ENCODE data around the gene POLR2A. TPM values are rescaled to one million over a fixed set of nuclear protein-coding genes. Genes with fewer than 3 reads are reported as not detected.
A peak's percentile ranks its signal among the peaks of the same experiment; 100 is the strongest.

Gene POLR2A
- total and polyA plus RNA-seq, 2 experiments from 2014 or later, result 46.2 to 75.7 TPM

- no peak overlapping the region for H3K27ac ChIP-seq
- H3K27me3 ChIP-seq (replicated peaks; ENCODE audit: insufficient read depth), result no peaks in the 10 kb centered on the region
- no peak overlapping the region for H3K9ac ChIP-seq
- H3F3A ChIP-seq (ENCODE audit: insufficient read depth), result peaks cover 17% of the 10 kb centered on the region; the same call in 1 of the 2 replicates
- in situ Hi-C loops (cut with MboI), result no loop called here
- no peaks in the 10 kb centered on the region for H3K9me2 ChIP-seq (ENCODE audit: insufficient read depth)
- no peaks in the 10 kb centered on the region for H3K4me1 ChIP-seq (ENCODE audit: insufficient read depth)
- 90 to 94% methylated on average over 9 of the region's 9 CpGs for WGBS, 2 experiments (ENCODE audit: low coverage in 1 of 2, low lambda C conversion rate in 2 of 2, missing lambda C conversion rate in 2 of 2)
- H3K4me2 ChIP-seq (ENCODE audit: unreplicated experiment), result no peak overlapping the region
- DNase-seq, result no peak
- no peak for TF ChIP-seq EZH2 (IDR thresholded peaks at IDR 0.05; ENCODE audit: insufficient read depth, poor library complexity, severe bottlenecking)
- no peak for TF ChIP-seq EZH2phosphoT487 (IDR thresholded peaks at IDR 0.05; ENCODE audit: insufficient read depth, low read depth)
- no peaks in the 10 kb centered on the region for H3K9me3 ChIP-seq (ENCODE audit: low read depth)
- peaks cover 28% of the 10 kb centered on the region for H3K79me2 ChIP-seq (ENCODE audit: insufficient read depth)
- H4K20me1 ChIP-seq (ENCODE audit: insufficient read depth), result no peaks in the 10 kb centered on the region
- no peak overlapping the region for H3K4me3 ChIP-seq
- no peak overlapping the region for H2AFZ ChIP-seq
- peaks cover 63% of the 10 kb centered on the region for H3K36me3 ChIP-seq (ENCODE audit: low read depth)
Observed at GRCh38 chr17:7508846-7509245, 24.7 kb downstream of the POLR2A start.

GRCh38 chr17:7509937-7510336 lies 25.8 kb downstream of the POLR2A start:
- no peak for TF ChIP-seq EZH2 (IDR thresholded peaks at IDR 0.05; ENCODE audit: insufficient read depth, poor library complexity, severe bottlenecking)
- no peak for TF ChIP-seq EZH2phosphoT487 (IDR thresholded peaks at IDR 0.05; ENCODE audit: insufficient read depth, low read depth)
- Histone ChIP-seq H3F3A (ENCODE audit: insufficient read depth) (peaks cover 25% of the 10 kb centered on the region), H3K9me2 (ENCODE audit: insufficient read depth) (no peaks in the 10 kb centered on the region), H3K36me3 (ENCODE audit: low read depth) (peaks cover 58% of the 10 kb centered on the region), H3K9ac (no peak overlapping the region), H3K79me2 (ENCODE audit: insufficient read depth) (peaks cover 20% of the 10 kb centered on the region), H3K9me3 (ENCODE audit: low read depth) (no peaks in the 10 kb centered on the region), H3K4me2 (ENCODE audit: unreplicated experiment) (no peak overlapping the region), H2AFZ (no peak overlapping the region), H3K4me1 (ENCODE audit: insufficient read depth) (no peaks in the 10 kb centered on the region), H3K27me3 (replicated peaks; ENCODE audit: insufficient read depth) (no peaks in the 10 kb centered on the region), H3K27ac (no peak overlapping the region), H4K20me1 (ENCODE audit: insufficient read depth) (no peaks in the 10 kb centered on the region), H3K4me3 (no peak overlapping the region)
- WGBS, 2 experiments (ENCODE audit: low coverage in 1 of 2, low lambda C conversion rate in 2 of 2, missing lambda C conversion rate in 2 of 2), result 77 to 85% methylated on average over 5 of the region's 5 CpGs
- DNase-seq, result no peak
- in situ Hi-C loops (cut with MboI), result no loop called here

- H3K36me3 ChIP-seq (ENCODE audit: low read depth), result peaks cover 56% of the 10 kb centered on the region
- DNase-seq, result peak; percentile 25
- no peaks in the 10 kb centered on the region for H3K9me2 ChIP-seq (ENCODE audit: insufficient read depth)
- H3K4me1 ChIP-seq (ENCODE audit: insufficient read depth), result no peaks in the 10 kb centered on the region
- H3K27me3 ChIP-seq (replicated peaks; ENCODE audit: insufficient read depth), result no peaks in the 10 kb centered on the region
- in situ Hi-C loops (cut with MboI), result no loop called here
- H3F3A ChIP-seq (ENCODE audit: insufficient read depth), result peaks cover 31% of the 10 kb centered on the region
- H3K9me3 ChIP-seq (ENCODE audit: low read depth), result no peaks in the 10 kb centered on the region
- no peak overlapping the region for H3K4me3 ChIP-seq
- no peaks in the 10 kb centered on the region for H4K20me1 ChIP-seq (ENCODE audit: insufficient read depth)
- H2AFZ ChIP-seq, result no peak overlapping the region
- no peak overlapping the region for H3K4me2 ChIP-seq (ENCODE audit: unreplicated experiment)
- no peak overlapping the region for H3K27ac ChIP-seq
- peaks cover 12% of the 10 kb centered on the region; the same call in 1 of the 2 replicates for H3K79me2 ChIP-seq (ENCODE audit: insufficient read depth)
- WGBS, 2 experiments (ENCODE audit: low coverage in 1 of 2, low lambda C conversion rate in 2 of 2, missing lambda C conversion rate in 2 of 2), result 82 to 83% methylated on average over 10 of the region's 10 CpGs
- TF ChIP-seq EZH2 (IDR thresholded peaks at IDR 0.05; ENCODE audit: insufficient read depth, poor library complexity, severe bottlenecking), result no peak
- TF ChIP-seq EZH2phosphoT487 (IDR thresholded peaks at IDR 0.05; ENCODE audit: insufficient read depth, low read depth), result no peak
- H3K9ac ChIP-seq, result no peak overlapping the region
Observed at GRCh38 chr17:7511108-7511507, 26.9 kb downstream of the POLR2A start.

- no peaks in the 10 kb centered on the region for H3K9me2 ChIP-seq (ENCODE audit: insufficient read depth)
- no peak for DNase-seq
- peaks cover 27% of the 10 kb centered on the region for H3F3A ChIP-seq (ENCODE audit: insufficient read depth)
- 0 out of 2 replicates have a peak, but pooled peaks cover 7% of the 10 kb centered on the region for H3K79me2 ChIP-seq (ENCODE audit: insufficient read depth)
- no peak overlapping the region for H3K4me2 ChIP-seq (ENCODE audit: unreplicated experiment)
- H3K4me1 ChIP-seq (ENCODE audit: insufficient read depth), result no peaks in the 10 kb centered on the region
- H3K36me3 ChIP-seq (ENCODE audit: low read depth), result peaks cover 51% of the 10 kb centered on the region; the same call in 1 of the 2 replicates
- no peak overlapping the region for H3K4me3 ChIP-seq
- no peak overlapping the region for H2AFZ ChIP-seq
- TF ChIP-seq EZH2phosphoT487 (IDR thresholded peaks at IDR 0.05; ENCODE audit: insufficient read depth, low read depth) (no peak), EZH2 (IDR thresholded peaks at IDR 0.05; ENCODE audit: insufficient read depth, poor library complexity, severe bottlenecking) (no peak)
- H3K27ac ChIP-seq, result no peak overlapping the region
- 87 to 89% methylated on average over 11 to 15 of the region's 15 CpGs for WGBS, 2 experiments (ENCODE audit: low coverage in 1 of 2, low lambda C conversion rate in 2 of 2, missing lambda C conversion rate in 2 of 2)
- no peak overlapping the region for H3K9ac ChIP-seq
- in situ Hi-C loops (cut with MboI), result no loop called here
- H4K20me1 ChIP-seq (ENCODE audit: insufficient read depth), result no peaks in the 10 kb centered on the region
- H3K9me3 ChIP-seq (ENCODE audit: low read depth), result no peaks in the 10 kb centered on the region
- H3K27me3 ChIP-seq (replicated peaks; ENCODE audit: insufficient read depth), result no peaks in the 10 kb centered on the region
Observed at GRCh38 chr17:7512105-7512504, 27.9 kb downstream of the POLR2A start.
